ES-I3 (cell line): ENCODE results near the gene WNK2.

ENCODE experiments used
- H3K36me3 ChIP-seq: 2 replicates; pipeline ENCODE4 v1.6.1; 2013; ENCODE audit warnings: mild to moderate bottlenecking, low read length, control low read depth, moderate library complexity; ENCODE audit not compliant: insufficient read depth
- H3K4me1 ChIP-seq: 2 replicates; pipeline ENCODE4 v1.6.1; 2013; ENCODE audit warnings: mild to moderate bottlenecking, control low read depth, low read length; ENCODE audit not compliant: insufficient read depth
- H3K9ac ChIP-seq: 2 replicates; pipeline ENCODE4 v1.6.1; 2013; ENCODE audit warnings: low read depth, mild to moderate bottlenecking, low read length, moderate library complexity
- H3K9me3 ChIP-seq: 2 replicates; pipeline ENCODE4 v1.6.1; 2013; ENCODE audit warnings: mild to moderate bottlenecking, low read length, moderate library complexity; ENCODE audit not compliant: control insufficient read depth, insufficient read depth

WNK2 gene

DNA sequence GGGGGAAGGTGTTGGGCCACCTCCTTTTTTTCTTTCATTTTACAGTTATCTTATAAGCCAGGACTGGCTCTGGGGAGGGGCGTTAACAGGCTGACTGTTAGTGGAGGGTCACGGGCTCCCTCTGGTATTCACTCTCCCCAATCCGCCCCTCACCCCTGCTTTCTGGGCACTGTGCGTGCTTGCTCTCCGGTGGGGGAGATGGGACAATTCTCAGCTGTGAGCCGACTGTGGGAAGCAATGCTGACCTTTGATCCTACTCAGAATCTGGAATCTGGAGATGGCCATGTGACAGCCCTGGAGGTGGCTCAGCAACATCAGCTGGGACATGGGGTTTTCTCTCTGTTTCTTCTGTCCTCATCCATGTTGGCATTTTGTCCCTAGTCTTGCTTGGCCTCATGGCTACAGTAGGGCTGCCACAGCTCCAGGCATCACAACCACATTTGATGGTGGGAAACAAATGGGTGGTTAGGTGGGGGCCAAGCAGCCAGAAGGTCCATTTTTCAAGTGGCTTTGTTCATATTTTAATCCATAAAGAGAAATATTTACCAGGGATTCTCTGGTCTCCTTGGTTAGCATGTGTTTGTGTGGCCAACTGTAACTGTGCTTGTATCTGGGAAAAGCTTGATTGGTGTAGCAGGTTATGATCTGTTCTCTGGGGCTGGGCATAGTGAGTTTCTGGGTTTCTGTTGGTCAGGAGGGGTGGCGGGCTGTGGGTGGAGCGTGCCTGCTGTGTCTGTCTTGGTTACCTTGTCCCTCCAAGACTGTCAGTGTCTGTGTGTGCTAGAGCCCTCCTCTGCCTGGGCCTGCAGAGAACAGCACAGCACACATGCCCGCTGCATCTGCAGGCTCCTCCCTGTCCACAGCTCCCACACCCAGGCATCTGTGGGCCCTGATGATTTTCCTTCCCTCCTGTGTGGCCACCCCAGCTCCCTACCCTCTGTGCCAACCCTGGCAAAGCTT lies 12.4 kb downstream of the WNK2 start:
- no peaks in the 10 kb centered on the region for H3K36me3 ChIP-seq
- peaks cover 14% of the 10 kb centered on the region for H3K4me1 ChIP-seq
- no peaks in the 10 kb centered on the region for H3K9me3 ChIP-seq
- no peak overlapping the region for H3K9ac ChIP-seq

DNA sequence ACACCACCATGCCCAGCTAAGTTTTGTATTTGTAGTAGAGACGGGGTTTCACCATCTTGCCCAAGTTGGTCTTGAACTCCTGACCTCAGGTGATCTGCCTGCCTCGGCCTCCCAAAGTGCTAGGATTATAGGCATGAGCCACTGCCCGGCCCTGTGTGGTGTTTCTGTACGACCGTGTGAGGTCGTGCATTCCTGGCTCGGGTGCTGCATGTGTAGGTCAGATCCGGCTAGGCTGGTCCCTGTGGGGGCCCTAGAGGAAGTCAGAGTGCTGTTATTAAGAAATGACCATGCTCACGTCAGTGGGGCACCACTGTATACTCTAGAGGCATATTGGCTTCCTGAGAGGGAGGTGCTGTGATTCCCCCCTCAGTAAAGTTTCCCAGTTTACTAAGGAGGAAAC lies 13.7 kb downstream of the WNK2 start:
- H3K9me3 ChIP-seq, result no peaks in the 10 kb centered on the region
- H3K4me1 ChIP-seq, result peaks cover 14% of the 10 kb centered on the region
- H3K36me3 ChIP-seq, result no peaks in the 10 kb centered on the region
- no peak overlapping the region for H3K9ac ChIP-seq

DNA sequence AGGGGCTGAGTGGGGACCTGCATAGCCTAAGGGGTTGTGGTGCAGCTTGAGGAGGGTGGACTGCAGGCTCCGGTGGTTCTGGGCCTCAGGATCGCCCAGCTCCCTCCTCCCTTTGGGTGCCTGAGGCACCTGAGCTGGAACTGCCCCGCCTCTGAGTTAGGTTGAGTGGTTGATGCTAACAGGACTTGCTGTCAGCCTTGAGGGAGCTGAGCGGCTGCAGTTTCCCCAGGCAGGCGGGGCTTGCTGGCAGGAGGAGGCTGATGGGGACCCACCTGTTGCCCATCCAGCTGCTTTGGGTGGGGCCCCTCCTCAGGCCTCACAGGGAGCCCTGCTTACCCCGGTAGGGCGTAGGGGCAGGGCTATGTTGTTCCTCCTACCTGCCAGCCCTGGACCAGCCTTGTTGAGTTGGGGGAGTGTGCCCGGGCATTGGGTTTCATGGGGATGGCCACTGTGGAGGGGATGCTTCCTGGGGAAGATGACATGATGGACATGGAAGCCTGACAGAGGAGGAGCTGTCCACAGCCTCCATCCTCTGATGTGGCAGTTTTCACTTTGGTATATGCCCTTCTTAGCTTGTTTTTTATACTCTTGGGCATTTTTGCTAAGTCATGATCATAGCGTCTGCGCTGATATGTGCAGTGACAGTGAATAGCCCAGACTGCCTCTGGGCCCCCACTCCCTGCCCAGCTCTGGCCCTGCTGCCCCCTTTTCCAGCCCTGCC lies 14.3 kb downstream of the WNK2 start:
- peaks cover 14% of the 10 kb centered on the region for H3K4me1 ChIP-seq

DNA sequence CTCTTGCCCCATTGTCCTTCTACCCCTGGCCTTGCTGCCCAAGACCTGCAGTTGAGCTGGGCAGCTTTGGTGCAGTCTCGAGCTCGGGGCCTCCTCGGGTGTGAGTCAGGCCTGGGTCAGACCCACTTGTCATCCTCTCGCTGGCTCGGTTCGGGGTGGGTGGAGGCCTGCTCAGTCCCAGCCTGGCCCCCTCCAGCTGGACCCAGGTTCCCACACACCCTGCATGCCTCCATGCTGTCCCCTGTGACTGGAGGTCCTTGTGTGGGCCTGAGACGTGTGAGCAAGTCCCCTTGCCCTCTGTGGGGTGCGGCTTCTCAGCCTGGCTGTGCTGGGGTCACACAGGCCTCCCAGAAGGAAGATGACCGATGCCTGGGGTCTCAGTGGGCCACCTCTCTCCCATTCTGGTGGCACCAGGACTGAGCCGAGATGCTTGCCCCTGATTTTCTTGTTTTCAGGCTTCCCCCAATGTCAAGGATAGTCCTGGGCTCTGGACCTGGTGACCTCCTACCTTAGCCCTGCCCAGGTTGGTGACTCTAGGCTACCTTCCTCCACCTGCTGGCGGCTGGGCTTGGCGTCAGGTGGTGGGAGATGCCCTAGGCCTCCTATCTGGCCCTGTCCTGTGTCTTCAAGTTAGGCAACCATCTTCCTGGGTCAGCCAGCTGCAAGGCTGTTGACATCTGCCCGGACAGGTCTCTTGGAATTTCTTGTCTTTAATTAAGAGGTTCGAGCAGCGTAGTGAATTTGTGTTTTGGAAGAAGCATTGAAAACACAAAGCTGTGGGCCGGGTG lies 15.1 kb downstream of the WNK2 start:
- H3K9ac ChIP-seq, result no peak overlapping the region
- H3K9me3 ChIP-seq, result no peaks in the 10 kb centered on the region
- H3K36me3 ChIP-seq, result no peaks in the 10 kb centered on the region
- peaks cover 6% of the 10 kb centered on the region; the same call in 1 of the 2 replicates for H3K4me1 ChIP-seq

More for the DNA sequence above, 14.3 kb downstream of the WNK2 start:
- no peaks in the 10 kb centered on the region for H3K36me3 ChIP-seq
- no peaks in the 10 kb centered on the region for H3K9me3 ChIP-seq
- no peak overlapping the region for H3K9ac ChIP-seq

DNA sequence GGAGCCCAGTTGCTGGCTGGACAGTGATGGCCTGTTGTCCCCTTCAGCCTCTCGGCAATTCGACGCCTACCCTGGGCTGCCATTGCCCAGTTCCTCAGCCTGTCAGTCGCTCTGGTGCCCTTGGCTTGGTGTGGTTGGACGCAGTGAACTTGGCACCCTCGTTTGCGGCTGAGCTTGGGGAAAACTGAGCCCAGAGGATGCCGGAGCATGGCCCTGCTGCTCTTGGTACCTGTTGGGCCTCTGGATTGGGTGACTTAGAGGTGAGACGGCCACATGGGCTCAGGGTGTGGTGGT lies 16.5 kb downstream of the WNK2 start:
- no peaks in the 10 kb centered on the region for H3K36me3 ChIP-seq
- H3K4me1 ChIP-seq, result 0 out of 2 replicates have a peak, but pooled peaks cover 3% of the 10 kb centered on the region
- H3K9ac ChIP-seq, result no peak overlapping the region
- no peaks in the 10 kb centered on the region for H3K9me3 ChIP-seq

DNA sequence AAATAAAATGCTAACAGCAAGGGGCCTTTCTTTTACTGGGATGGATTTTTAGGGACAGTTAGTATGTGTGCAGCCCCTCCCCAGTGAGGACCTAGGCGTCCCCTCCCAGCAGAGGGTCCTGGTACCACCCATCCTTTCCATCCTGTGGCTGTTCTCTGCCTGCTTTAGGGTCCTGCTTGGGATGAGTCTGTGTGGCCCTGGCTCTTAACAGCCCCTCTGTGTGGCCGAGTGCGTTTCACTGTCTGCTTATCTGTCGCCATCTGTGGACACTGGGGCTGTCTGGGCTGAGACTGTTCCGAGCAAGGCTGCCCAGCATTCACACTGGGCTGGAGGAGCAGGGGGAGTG lies 17.0 kb downstream of the WNK2 start:
- Histone ChIP-seq H3K9ac (no peak overlapping the region), H3K9me3 (no peaks in the 10 kb centered on the region), H3K4me1 (0 out of 2 replicates have a peak, but pooled peaks cover 3% of the 10 kb centered on the region), H3K36me3 (no peaks in the 10 kb centered on the region)

DNA sequence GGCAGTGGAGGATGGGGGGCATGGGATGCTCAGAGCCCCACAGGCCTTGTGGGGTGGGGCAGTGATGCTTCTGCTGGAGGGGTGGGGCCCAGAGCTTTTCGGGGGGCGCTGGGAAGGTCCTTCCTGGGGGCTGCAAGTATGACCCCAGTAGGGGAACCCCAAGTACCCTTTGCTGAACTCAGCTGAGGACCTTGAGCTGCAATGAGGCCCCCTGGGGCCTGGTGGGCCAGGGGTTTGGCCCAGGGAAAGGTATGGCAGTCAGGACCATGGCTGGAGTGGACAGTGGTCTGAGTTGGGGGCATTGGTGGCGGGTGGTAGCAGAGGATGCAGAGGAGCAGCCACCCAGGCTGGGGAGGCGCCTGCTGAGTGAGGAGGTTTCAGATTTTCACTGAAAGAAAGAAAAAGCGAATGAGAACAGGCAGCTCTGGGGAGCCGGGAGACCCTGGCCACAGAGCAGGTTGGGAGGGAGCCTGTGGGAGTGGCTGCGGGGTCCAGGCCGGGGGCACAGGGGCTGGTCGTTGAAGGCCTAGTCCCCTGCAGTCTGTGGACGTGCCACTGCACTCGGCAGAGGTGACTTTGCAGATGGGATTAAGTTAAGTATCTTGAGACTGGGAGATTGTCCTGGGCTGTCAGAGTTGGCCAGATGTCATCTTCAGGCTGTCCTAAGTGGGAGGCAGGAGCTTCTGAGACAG lies 19.2 kb downstream of the WNK2 start:
- no peaks in the 10 kb centered on the region for H3K36me3 ChIP-seq
- no peaks in the 10 kb centered on the region for H3K4me1 ChIP-seq
- H3K9me3 ChIP-seq, result no peaks in the 10 kb centered on the region
- no peak overlapping the region for H3K9ac ChIP-seq

DNA sequence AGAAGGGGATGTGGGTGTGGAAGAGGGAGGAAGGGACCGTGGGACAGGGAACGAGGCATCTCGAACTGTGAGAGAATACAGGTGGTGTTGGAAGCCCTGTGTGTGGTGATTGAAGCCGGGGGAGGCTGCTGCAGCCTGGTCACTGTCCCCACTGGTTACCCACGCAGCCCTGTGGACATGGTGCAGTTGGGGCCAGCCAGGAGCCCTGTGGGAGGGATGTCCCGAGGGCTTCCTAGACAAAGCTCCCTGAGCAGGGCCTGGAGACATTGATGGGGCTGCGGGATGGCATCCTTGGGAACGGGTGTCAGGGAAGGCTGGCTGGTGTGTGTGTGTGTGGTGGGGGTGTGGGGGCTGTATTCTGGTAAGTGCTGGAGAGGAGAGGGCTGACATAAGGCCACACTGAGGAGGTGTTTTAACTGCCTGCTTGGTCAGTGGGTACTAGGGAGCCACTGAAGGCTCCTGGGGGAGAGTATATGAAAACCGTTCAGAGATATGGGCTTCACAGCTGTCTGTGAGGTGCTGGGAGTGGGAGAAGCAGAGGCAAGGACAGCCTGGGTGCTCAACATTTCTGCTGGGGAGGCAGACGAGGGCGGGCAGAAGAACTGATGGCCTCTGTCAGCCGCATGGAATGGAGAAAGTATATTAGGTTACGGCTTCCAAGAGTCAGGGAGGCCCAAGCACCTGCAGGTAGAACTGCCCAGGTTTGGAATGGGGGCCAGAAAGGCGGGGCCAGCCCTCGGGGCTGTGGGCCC lies 20.0 kb downstream of the WNK2 start:
- H3K4me1 ChIP-seq, result no peaks in the 10 kb centered on the region
- no peaks in the 10 kb centered on the region for H3K36me3 ChIP-seq
- H3K9me3 ChIP-seq, result no peaks in the 10 kb centered on the region
- no peak overlapping the region for H3K9ac ChIP-seq

DNA sequence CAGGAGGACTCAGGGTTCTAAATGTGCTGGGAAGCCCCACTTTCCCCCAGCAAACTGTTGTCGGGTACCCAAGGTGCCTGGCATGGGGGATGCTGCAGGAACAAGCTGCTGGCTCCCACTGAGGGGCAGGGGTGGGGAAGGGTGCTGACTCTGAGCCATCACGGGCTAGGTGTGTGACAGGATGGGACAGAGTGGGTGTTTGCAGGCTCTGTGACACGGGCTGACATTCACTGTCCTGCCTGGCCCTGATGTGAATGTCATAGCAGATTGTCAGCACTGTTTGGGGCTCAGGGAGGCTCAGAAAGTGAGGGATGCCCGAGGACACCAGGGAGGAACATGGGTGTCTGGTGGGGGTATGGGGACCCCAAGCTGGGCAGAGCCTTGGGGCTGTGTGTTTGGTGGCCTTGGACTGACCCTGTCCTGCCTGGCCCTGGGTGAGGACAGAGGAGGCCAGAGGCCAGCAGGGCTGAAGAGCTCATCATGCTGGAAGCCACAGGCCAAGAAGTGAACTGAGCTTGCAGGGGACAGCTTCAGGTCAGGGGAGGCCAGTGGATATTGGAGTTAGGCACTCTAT lies 20.6 kb downstream of the WNK2 start:
- Histone ChIP-seq H3K36me3 (no peaks in the 10 kb centered on the region), H3K9ac (no peak overlapping the region), H3K4me1 (no peaks in the 10 kb centered on the region), H3K9me3 (no peaks in the 10 kb centered on the region)

DNA sequence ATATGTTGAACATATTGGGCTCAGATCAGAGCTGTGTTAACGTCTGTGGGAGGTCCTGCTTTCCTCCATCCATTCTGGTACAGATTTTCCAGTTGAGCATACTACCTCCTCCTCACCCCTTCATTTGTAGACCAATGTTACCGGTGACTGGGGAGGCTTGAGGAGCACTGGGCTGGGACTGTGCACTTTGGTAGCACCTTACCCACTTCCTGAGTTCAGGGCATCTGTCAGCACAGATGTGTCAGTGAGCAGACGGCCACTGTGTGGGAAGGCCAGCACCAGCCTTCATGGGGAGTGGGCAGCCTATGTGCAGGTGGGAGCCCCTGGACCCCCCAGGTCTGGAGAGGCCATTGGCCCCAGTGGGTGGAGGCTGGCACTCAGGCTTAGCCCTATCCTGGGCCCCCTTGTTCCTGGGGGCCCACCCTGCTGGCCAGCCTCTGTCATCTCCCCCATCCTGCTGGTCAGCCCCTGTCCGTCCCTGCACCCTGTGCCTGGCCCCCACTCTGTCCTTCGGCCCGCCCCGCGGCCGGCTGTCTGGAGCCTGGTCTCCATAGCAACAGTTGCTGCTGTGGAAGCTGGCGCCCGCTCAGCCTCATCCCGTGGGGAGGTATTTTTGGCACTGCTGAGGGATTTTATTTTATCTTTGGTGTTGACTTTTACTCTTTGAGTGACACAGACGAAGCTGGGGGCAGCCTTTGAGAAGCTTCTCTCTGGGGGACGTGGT lies 21.3 kb downstream of the WNK2 start:
- H3K4me1 ChIP-seq, result no peaks in the 10 kb centered on the region
- no peaks in the 10 kb centered on the region for H3K36me3 ChIP-seq
- H3K9me3 ChIP-seq, result no peaks in the 10 kb centered on the region
- H3K9ac ChIP-seq, result no peak overlapping the region

DNA sequence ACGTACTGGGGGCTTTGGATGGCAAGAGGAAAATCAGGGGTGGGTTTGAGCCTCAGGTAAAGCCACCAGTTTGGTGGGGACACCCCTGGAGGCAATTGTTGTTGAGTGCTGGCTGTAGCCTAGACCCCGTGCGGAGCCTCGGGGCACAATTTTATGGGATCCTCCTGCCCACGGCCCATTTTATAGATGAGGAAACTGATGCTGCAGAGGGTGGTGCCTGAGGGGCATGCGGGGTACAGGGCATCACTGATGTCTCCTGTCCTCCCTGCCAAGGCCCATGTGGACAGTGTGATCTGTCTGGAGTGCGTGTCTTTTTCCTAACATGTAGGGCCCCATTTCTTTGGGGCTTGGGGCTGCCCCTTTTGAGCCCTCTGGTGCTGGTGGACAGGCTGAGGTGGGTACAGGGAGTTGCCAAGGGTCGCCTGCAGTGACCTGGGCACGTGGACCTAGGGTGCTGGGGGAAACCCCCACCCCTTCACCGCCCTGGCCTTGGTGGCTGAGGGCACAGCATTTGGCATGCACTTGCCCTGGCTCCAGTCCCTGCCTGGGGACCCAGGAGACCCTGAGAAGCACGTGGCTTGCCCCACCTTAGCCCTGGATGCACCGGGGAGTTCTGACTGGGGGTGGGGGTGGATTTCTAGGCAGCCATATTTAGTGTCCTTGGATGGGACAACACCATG lies 22.1 kb downstream of the WNK2 start:
- no peaks in the 10 kb centered on the region for H3K4me1 ChIP-seq
- no peaks in the 10 kb centered on the region for H3K36me3 ChIP-seq
- no peaks in the 10 kb centered on the region for H3K9me3 ChIP-seq
- no peak overlapping the region for H3K9ac ChIP-seq

DNA sequence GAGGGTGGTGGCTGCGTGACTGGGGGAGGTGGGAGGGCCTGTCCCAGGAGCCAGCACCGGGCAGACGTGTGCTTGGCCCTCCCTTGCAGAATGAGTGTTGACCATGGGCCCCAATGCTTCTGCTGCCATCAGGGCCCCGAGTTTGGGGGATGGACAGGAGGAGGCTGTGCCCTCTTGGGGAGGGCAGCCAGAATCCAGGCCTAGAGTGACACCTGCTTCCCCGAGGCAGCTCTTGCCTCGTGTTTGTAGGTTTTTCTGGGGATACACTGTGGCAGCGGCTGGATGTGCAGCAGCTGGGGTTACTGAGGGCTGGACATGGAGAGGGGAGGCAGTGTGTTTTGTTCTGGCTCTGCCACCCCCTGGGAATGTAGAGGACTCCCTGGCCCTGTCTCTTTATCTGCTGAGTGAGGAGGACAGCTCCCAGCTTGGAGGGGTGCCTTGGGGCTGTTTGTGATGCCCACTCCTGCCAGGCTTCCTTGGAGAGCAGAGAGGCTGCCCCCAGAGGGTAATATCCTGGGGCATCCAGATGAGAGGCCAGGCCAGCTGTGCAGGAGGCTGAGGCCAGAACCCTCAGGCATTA lies 22.7 kb downstream of the WNK2 start:
- H3K4me1 ChIP-seq, result no peaks in the 10 kb centered on the region
- no peaks in the 10 kb centered on the region for H3K9me3 ChIP-seq
- no peak overlapping the region for H3K9ac ChIP-seq
- no peaks in the 10 kb centered on the region for H3K36me3 ChIP-seq
